PFSK-1 (cell line): Measurements from ENCODE around the gene MUC3A.

ENCODE experiments used
- FOXP2 ChIP-seq: optimal IDR thresholded peaks from 2 replicates; pipeline ENCODE3; 2011; ENCODE audit warnings: borderline replicate concordance, control low read depth, inconsistent platforms; ENCODE audit not compliant: insufficient read depth; ENCODE audit errors: extremely low read length, extremely low read depth
- POLR2AphosphoS5 ChIP-seq: IDR thresholded peaks from 2 replicates; pipeline ENCODE4 v1.6.1; 2012; ENCODE audit warnings: low read depth, mild to moderate bottlenecking, control low read depth, low read length, moderate library complexity
- REST ChIP-seq, 2 experiments: IDR thresholded peaks; 2 replicates each; pipeline versions ENCODE4 v1.6.1 to v1.8.0; 2011 to 2012; ENCODE audit warnings: low read depth in 2 of 2, low read length in 2 of 2, control low read depth in 1 of 2, inconsistent platforms in 1 of 2, mild to moderate bottlenecking in 1 of 2, moderate library complexity in 1 of 2; ENCODE audit not compliant: insufficient read depth in 1 of 2
- SIN3A ChIP-seq: IDR thresholded peaks from 2 replicates; pipeline ENCODE4 v1.6.1; 2012; ENCODE audit warnings: mild to moderate bottlenecking, low read length, moderate library complexity, borderline replicate concordance; ENCODE audit not compliant: insufficient read depth
- TAF1 ChIP-seq: IDR thresholded peaks from 2 replicates; pipeline ENCODE4 v1.6.1; 2012; ENCODE audit warnings: low read length, control low read depth, borderline replicate concordance; ENCODE audit not compliant: insufficient read depth

DNA sequence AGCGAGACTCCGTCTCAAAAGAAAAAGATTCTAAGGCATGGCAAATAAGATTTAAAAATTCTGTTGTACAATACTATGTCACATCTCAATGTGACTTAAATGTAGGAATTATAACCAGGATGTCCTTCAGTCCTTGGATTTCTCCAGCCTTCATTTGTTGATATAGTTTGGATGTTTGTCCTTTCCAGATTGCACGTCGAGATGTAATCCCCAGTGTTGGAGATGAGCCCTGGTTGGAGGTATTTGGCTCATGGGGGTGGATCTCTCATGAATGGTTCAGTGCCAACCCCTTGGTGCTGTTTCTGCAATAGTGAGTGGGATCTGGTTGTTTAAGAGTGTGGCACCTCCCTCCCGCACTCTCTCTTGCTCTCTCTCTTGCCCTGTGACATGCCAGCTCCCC, 40.8 kb upstream of the MUC3A start:
- TF ChIP-seq TAF1 (no peak), POLR2AphosphoS5 (no peak), REST (IDR thresholded peaks at IDR 0.05; ENCODE audit: insufficient read depth in 1 of 2, low read depth in 2 of 2, low read length in 2 of 2) (no peak), SIN3A (no peak), FOXP2 (no peak)
